Activated T-helper 2 cell treated with anti-CD3 and anti-CD28 coated beads, Interferon-gamma antibody, Interleukin-2, Interleukin-4, amounts not matched to agents 10 μg/mL and 5 μg/mL and 100 μg/mL, durations not matched to agents 14 hours and 24 hours and 36 hours (primary cell): ENCODE results near the gene SLC35F1. TPM values are rescaled to one million over a fixed set of nuclear protein-coding genes. Genes with fewer than 3 reads are reported as not detected.

Source experiments
- DNase-seq: peaks from one replicate; pipeline ENCODE4 v3.0.0; 2021; ENCODE audit warnings: low spot score
- H3K27ac Mint-ChIP-seq: one replicate; pipeline ENCODE4 v1.8.0; 2021; ENCODE audit warnings: mixed read lengths
- H3K27me3 Mint-ChIP-seq: one replicate; pipeline ENCODE4 v1.8.0; 2021; ENCODE audit warnings: low read depth, mixed read lengths
- H3K36me3 Mint-ChIP-seq: one replicate; pipeline ENCODE4 v1.8.0; 2021; ENCODE audit warnings: low read depth, mixed read lengths
- H3K4me1 Mint-ChIP-seq: one replicate; pipeline ENCODE4 v1.8.0; 2021; ENCODE audit warnings: low read depth, mixed read lengths
- H3K4me3 Mint-ChIP-seq: one replicate; pipeline ENCODE4 v1.8.0; 2021; ENCODE audit warnings: low read depth, mild to moderate bottlenecking, moderate library complexity, mixed read lengths
- H3K9me3 Mint-ChIP-seq: one replicate; pipeline ENCODE4 v1.8.0; 2021; ENCODE audit warnings: mixed read lengths
- intact Hi-C: fragments of 100-400 bp; cut with micrococcal nuclease; formaldehyde crosslinking; loops from one replicate; pipeline ENCODE4 v1.15.1; 2023
- total RNA-seq: library from RNA; stranded (reverse); gene quantifications from 2 replicates; pipeline ENCODE4 v1.2.3, GENCODE V29; 2022

The SLC35F1 gene
- total RNA-seq, 1 donor from 2014 or later: 0.09 TPM

DNA sequence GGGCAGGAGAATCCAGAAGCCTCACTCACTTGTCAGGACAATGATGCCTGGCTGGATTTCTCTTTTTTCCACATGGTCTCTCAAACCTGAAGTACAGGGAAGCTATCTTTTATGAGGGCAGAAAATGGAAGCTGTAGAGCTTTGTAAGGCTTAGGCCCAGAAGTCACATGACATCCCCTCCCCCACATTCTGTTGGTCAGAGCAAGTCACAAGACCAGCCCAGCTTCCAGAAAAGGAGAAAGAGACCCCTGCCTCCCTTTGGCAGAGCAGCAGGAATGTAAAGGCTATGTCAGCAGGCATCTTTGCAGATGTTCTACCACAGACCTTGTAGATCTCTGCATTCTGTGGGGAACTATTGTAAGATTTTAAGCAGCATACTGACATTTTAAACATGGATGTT lies 245.5 kb downstream of the SLC35F1 start:
- intact Hi-C loops: no loop called here
- Mint-ChIP-seq H3K4me1 (no peaks in the 10 kb centered on the region), H3K27ac (no peak overlapping the region), H3K36me3 (no peaks in the 10 kb centered on the region), H3K27me3 (no peaks in the 10 kb centered on the region), H3K9me3 (no peaks in the 10 kb centered on the region), H3K4me3 (no peak overlapping the region)
- DNase-seq: no peak

DNA sequence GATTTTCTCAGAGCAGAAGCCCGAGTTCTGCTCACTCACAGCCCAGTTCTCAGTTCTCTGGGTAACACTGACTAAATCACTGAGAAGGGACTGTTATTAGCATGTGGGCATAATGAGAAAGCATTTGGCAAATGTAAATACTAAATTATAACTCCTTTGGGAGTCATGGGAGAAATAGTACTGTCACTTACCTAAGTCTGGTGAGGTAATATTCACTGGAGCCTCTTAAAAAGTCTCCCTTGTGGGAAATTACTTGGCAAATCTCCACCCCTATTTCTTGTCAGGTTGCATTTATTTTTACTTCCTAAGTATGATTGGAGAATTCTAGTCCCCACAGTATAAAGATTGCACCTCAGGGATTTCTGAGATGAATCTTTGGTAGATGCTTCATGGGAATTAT lies 254.3 kb downstream of the SLC35F1 start:
- Mint-ChIP-seq H3K4me3 (no peak overlapping the region), H3K36me3 (no peaks in the 10 kb centered on the region), H3K27me3 (no peaks in the 10 kb centered on the region)

DNA sequence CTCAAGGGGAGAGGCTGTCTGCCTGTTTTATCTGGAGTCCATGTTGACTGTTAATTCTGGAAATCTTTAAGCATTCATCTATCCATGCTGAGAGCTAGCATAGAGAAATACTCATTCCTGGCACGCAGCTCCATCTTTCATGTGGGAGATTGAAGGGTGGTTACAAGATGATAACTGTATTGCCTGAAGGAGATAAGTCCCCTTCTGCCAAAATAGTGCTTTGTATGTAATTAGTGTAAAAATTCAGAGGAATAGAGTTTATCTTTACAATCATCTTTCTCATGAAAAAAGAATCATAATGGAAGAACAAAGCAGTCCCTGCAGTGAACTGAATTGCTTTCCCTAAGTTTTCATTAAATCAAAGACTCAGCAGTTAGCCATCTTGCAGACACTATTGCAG lies 256.5 kb downstream of the SLC35F1 start:
- no peaks in the 10 kb centered on the region for H3K36me3 Mint-ChIP-seq
- no peak for DNase-seq
- intact Hi-C loops: no loop called here
- no peaks in the 10 kb centered on the region for H3K9me3 Mint-ChIP-seq
- no peak overlapping the region for H3K27ac Mint-ChIP-seq
- peaks cover 2% of the 10 kb centered on the region for H3K27me3 Mint-ChIP-seq
- no peak overlapping the region for H3K4me3 Mint-ChIP-seq
- no peaks in the 10 kb centered on the region for H3K4me1 Mint-ChIP-seq

More for the DNA sequence above, 254.3 kb downstream of the SLC35F1 start:
- Mint-ChIP-seq H3K27ac (no peak overlapping the region), H3K4me1 (no peaks in the 10 kb centered on the region), H3K9me3 (no peaks in the 10 kb centered on the region)
- intact Hi-C loops: no loop called here
- no peak for DNase-seq

DNA sequence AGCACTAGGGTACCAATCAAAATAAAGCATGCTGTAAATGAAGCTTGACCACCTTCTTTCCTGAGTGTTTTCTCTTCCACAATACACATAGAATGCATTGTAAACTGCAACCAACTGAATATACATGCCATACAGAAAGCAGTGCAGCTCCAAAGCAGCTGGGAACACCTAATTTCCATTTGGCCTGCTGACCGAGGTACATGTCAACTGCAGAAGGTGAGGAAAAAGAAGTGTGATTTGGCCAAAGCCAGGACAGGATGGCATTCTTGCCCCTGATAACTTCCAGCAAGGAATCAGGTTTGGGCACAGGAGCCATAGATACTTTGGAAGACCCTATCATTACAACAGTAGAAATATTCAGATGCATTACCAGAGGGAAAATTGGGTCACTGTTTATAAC lies 258.4 kb downstream of the SLC35F1 start:
- H3K27me3 Mint-ChIP-seq: peaks cover 2% of the 10 kb centered on the region
- no peaks in the 10 kb centered on the region for H3K36me3 Mint-ChIP-seq
- no peak overlapping the region for H3K4me3 Mint-ChIP-seq
- DNase-seq: no peak
- no peaks in the 10 kb centered on the region for H3K4me1 Mint-ChIP-seq
- H3K9me3 Mint-ChIP-seq: no peaks in the 10 kb centered on the region
- no peak overlapping the region for H3K27ac Mint-ChIP-seq
- intact Hi-C loops: no loop called here

DNA sequence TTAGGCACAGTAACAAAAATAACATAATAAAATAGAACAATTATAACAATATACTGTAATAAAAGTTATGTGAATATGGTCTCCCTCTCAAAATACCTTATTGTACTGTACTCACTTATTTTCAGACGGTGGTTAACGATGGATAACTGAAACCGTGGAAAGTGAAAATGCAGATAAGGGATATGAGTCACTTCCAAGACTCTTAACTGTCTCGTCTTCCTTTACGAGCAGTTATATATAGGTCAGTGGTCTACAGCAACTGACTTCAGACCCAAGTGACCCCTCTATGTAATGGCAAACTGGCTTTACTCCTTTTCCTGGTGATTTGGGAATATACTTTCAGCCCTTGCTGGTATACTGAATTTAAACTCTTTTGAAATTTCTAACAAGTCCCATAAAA lies 261.4 kb downstream of the SLC35F1 start:
- DNase-seq: no peak
- Mint-ChIP-seq H3K9me3 (no peaks in the 10 kb centered on the region), H3K4me3 (no peak overlapping the region), H3K36me3 (no peaks in the 10 kb centered on the region), H3K27ac (no peak overlapping the region), H3K4me1 (no peaks in the 10 kb centered on the region), H3K27me3 (peaks cover 2% of the 10 kb centered on the region)
- intact Hi-C loops: no loop called here

DNA sequence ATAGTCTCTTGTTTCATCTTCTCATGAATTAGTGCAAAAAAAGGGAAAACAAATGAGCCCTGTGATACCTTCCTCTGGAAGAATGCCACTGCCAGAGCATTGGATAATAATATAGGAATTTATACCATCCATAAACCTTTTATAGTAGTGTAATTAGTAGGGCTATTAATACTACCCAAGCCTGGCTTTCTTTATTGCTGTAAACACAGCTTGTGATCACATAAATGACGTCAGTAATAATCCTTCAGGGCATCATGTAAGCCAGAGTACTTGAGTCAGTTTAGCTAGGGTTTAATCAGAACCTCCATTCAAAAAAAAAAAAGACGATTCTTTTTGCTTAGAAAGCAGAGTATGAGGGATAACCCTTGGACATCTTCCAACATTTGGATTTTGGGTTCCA lies 264.8 kb downstream of the SLC35F1 start:
- Mint-ChIP-seq H3K9me3 (peaks cover 7% of the 10 kb centered on the region), H3K27ac (no peak overlapping the region), H3K4me3 (no peak overlapping the region), H3K36me3 (no peaks in the 10 kb centered on the region), H3K27me3 (peaks cover 2% of the 10 kb centered on the region), H3K4me1 (no peaks in the 10 kb centered on the region)
- DNase-seq: no peak
- intact Hi-C loops: no loop called here

DNA sequence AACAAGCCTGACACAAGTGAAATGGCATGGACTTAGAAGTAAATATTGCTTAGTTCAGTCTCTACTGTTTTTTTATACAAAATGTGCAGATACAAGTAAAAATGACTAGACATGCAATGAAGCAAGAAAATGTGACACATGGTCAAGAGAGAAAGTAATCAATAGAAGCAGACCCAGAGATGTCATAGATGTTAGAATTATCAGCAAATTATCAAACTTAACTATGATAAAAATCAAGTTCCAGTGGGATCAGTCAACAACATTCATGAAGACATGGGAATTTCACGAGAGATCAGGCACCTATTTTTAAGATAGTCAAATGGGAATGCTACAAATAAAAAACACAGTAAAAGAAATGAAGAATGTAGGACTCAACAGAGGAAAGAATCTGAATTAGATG lies 267.0 kb downstream of the SLC35F1 start:
- Mint-ChIP-seq H3K36me3 (no peaks in the 10 kb centered on the region), H3K4me1 (no peaks in the 10 kb centered on the region), H3K27me3 (no peaks in the 10 kb centered on the region)

DNA sequence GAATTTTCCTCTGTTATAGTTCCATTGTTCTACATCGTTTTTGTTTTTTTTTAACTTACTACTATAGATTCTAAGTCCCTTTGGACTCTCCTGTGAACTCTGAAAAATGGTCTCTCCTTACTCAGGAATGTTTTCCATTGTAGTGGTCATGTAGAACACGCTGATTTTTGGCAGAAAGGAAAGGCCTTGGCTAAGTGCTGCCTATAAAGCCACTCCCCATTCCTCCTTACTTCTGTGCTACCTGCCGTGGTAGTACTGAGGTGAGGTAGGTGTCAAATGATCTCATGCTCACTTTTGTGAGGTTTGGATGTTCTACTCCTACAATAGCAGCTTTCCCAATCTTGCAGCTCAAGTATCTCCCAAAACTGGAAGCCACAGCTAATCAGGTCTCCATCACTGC lies 270.7 kb downstream of the SLC35F1 start:
- H3K27ac Mint-ChIP-seq: no peak overlapping the region
- H3K27me3 Mint-ChIP-seq: peaks cover 6% of the 10 kb centered on the region
- no peaks in the 10 kb centered on the region for H3K36me3 Mint-ChIP-seq
- peaks cover 7% of the 10 kb centered on the region for H3K9me3 Mint-ChIP-seq
- no peak for DNase-seq
- intact Hi-C loops: no loop called here
- H3K4me3 Mint-ChIP-seq: no peak overlapping the region
- no peaks in the 10 kb centered on the region for H3K4me1 Mint-ChIP-seq

More for the DNA sequence above, 267.0 kb downstream of the SLC35F1 start:
- Mint-ChIP-seq H3K9me3 (peaks cover 7% of the 10 kb centered on the region), H3K4me3 (no peak overlapping the region), H3K27ac (no peak overlapping the region)
- DNase-seq: no peak
- intact Hi-C loops: no loop called here

DNA sequence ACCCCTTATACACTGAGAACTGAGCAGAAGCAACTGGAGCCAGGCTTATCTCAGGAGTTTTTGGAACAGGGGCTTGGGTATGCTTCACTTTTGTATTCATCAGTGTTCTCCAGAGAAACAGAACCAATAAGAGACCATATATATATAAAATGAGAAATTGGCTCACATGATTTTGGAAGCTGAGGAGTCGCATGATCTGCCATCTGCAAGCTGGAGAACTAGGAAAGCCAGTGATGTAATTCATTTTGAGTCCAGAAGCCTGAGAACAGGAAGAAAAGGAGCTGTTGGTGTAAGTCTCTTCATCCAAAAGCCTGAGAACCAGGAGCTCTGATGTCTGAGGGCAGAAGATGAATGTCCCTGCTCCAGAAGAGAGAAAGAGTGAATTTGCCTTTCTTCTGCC lies 272.0 kb downstream of the SLC35F1 start:
- Mint-ChIP-seq H3K4me3 (no peak overlapping the region), H3K4me1 (no peaks in the 10 kb centered on the region), H3K27ac (no peak overlapping the region), H3K36me3 (no peaks in the 10 kb centered on the region), H3K27me3 (peaks cover 6% of the 10 kb centered on the region), H3K9me3 (peaks cover 4% of the 10 kb centered on the region)
- intact Hi-C loops: no loop called here
- no peak for DNase-seq

DNA sequence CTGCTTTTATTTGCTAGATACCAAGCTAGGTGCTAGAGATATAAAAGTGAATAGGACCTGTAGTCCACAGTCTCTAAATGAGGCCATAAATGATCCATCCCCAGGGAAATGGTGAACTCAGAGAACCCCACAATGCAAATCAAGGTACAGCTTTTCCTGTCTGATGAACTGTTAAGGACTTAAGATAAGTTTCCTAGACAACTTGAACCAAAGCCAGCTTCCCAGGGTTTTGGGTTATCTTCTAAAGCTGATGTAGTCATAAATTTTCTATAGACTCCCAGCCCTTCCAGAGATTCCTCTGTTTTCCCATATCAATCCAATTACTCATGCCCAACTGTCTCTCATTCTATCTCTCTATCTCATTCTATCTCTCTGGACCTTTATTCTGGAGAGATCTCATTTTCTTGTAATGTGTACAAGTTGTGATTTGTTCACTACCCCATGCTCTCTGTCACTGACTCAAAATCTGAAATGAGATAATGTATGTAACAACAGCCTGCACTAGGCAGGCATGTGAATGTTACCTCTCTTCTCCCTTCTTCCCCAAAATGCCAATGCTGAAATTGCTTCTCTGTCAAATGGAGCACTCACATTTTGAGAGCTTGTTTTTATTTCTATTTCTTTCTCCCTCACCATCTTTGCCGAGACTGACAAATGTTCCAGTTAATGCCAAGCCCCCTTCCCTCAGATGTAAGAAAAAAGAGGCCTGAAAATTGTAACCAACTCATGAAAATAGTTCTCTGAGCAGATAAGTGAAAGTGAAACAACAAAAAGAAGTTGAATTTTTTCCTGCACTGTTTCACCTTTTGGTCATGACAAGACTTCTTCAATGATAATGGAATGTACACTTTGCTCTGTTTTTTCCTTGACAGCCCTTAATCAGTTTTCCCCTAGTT lies 279.9 kb downstream of the SLC35F1 start:
- no peaks in the 10 kb centered on the region for H3K36me3 Mint-ChIP-seq
- H3K27me3 Mint-ChIP-seq: no peaks in the 10 kb centered on the region
- no peaks in the 10 kb centered on the region for H3K9me3 Mint-ChIP-seq
- peaks cover 12% of the 10 kb centered on the region for H3K4me1 Mint-ChIP-seq
- peak overlapping the region; percentile 19 for H3K27ac Mint-ChIP-seq
- intact Hi-C loops: no loop called here
- peak overlapping the region; percentile 1 for H3K4me3 Mint-ChIP-seq
- DNase-seq: no peak

DNA sequence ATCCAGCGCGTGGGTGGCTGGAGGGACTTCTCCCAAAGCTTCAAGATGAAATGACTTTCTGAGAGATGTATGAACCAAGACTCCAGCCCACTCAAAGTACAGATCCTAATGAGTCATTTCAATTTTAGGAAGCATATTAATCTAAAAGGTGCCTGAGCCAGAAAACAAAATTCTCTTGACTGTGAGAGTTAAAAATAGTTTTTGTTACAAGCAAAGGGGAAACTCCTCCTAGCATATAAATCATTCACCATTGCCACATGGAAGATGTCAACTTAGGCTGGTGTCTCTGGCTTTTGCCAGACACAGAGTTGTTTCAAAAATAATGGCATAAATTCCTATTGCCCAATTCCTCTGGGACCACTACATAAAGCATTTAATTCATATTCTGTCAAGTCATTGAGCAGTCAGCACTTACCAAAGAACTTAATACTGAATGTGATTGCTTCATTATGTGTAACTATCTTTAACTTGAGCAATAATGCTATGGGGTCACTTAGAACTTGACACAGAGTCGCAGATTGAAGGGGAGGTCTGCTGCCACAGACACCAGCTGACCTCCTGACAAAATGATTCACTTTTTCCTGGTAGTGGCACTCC lies 280.6 kb downstream of the SLC35F1 start:
- Mint-ChIP-seq H3K4me1 (peaks cover 12% of the 10 kb centered on the region), H3K9me3 (no peaks in the 10 kb centered on the region), H3K27me3 (no peaks in the 10 kb centered on the region), H3K36me3 (no peaks in the 10 kb centered on the region), H3K27ac (peak overlapping the region; percentile 19), H3K4me3 (no peak overlapping the region)
- no peak for DNase-seq
- intact Hi-C loops: no loop called here

DNA sequence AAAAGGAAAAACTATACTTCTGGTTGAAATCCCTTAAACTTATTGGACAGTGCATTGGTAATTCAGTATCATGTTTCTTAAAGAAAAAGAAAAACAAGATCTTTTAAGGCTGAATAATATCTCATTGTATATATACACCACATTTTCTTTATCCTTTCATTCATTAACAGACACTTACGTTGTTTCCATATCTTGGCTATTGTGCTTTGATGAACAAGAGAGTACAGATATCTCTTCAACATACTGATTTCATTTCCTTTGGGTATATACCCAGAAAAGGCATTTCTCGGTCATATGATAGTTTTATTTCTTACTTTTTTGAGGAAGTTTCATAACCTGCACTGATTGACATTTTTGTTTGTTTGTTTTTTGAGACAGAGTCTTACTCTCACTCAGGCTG lies 281.5 kb downstream of the SLC35F1 start:
- DNase-seq: no peak
- no peak overlapping the region for H3K4me3 Mint-ChIP-seq
- H3K27ac Mint-ChIP-seq: no peak overlapping the region
- H3K4me1 Mint-ChIP-seq: peaks cover 12% of the 10 kb centered on the region
- no peaks in the 10 kb centered on the region for H3K36me3 Mint-ChIP-seq
- H3K27me3 Mint-ChIP-seq: no peaks in the 10 kb centered on the region
- H3K9me3 Mint-ChIP-seq: no peaks in the 10 kb centered on the region
- intact Hi-C loops: no loop called here

DNA sequence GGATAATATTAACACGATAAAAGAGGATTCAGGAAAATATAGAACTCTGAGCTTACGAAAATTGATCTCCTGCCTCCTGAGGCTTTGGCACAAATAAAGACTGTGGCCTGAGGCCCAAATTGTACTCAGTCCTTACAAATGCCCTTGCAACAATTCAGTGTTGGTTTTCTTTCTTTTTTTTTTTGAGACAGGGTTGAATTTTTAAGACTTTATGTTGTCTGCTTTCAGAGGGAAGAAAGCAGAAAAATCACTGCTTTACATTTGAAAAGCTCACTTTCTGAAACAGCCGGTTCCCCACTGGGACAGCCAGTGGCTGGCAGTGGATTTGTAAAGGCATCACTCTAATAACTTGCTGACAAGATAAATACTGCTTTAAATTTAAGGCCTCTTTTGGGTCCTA lies 290.5 kb downstream of the SLC35F1 start:
- H3K36me3 Mint-ChIP-seq: no peaks in the 10 kb centered on the region
- no peaks in the 10 kb centered on the region for H3K4me1 Mint-ChIP-seq
- H3K27me3 Mint-ChIP-seq: no peaks in the 10 kb centered on the region
- no peaks in the 10 kb centered on the region for H3K9me3 Mint-ChIP-seq
- H3K4me3 Mint-ChIP-seq: no peak overlapping the region
- intact Hi-C loops: no loop called here
- no peak overlapping the region for H3K27ac Mint-ChIP-seq
- DNase-seq: no peak
